Common myeloid progenitor, CD34-positive (primary cell): ENCODE measurements around the gene DPM2.

Experiments
- CTCF ChIA-PET: fragments of 350-600 bp; sonication (Branson Sonifier 250); formaldehyde crosslinking; loops from one replicate; lab custom pipeline; 2021; ENCODE audit warnings: antibody characterized with exemption; lab: Charles Lee
- POLR2A ChIA-PET: fragments of 350-600 bp; sonication (Branson Sonifier 250); formaldehyde crosslinking; loops from one replicate; lab custom pipeline; 2021; ENCODE audit warnings: antibody characterized with exemption; lab: Charles Lee
- DNase-seq, 3 donors: peaks; one replicate each; pipeline versions ENCODE4 v3.0.0 to v3.0.0-alpha.2; 2013
- H3K27ac ChIP-seq, 2 experiments: 1 replicate in 1 of 2; 2 replicates in 1 of 2; pipeline ENCODE4 v1.7.0; 2013; ENCODE audit warnings: inconsistent platforms in 2 of 2, low read length in 2 of 2, mild to moderate bottlenecking in 2 of 2, low read depth in 1 of 2, moderate library complexity in 1 of 2; ENCODE audit not compliant: severe bottlenecking in 2 of 2, insufficient read depth in 1 of 2, poor library complexity in 1 of 2
- H3K27me3 ChIP-seq, 5 experiments: replicated peaks in 2 of 5; 1 replicate in 3 of 5; 2 replicates in 2 of 5; pipeline versions ENCODE4 v1.6.1 to v1.7.0; 2013; ENCODE audit warnings: low read length in 4 of 5, mild to moderate bottlenecking in 2 of 5, moderate library complexity in 2 of 5, inconsistent platforms in 1 of 5; ENCODE audit not compliant: insufficient read depth in 5 of 5, control insufficient read depth in 4 of 5
- H3K36me3 ChIP-seq, 4 experiments: 1 replicate in 2 of 4; 2 replicates in 2 of 4; pipeline versions ENCODE4 v1.6.1 to v1.7.0; 2013; ENCODE audit warnings: low read length in 3 of 4, control low read depth in 1 of 4, mild to moderate bottlenecking in 1 of 4; ENCODE audit not compliant: control insufficient read depth in 4 of 4, insufficient read depth in 4 of 4
- H3K4me1 ChIP-seq, 4 experiments: 1 replicate in 3 of 4; 2 replicates in 1 of 4; pipeline versions ENCODE4 v1.6.1 to v1.7.1; 2013; ENCODE audit warnings: low read length in 3 of 4, mild to moderate bottlenecking in 3 of 4, control low read depth in 1 of 4, inconsistent platforms in 1 of 4, moderate library complexity in 1 of 4; ENCODE audit not compliant: control insufficient read depth in 4 of 4, insufficient read depth in 4 of 4; ENCODE audit errors: control extremely low read depth in 1 of 4
- H3K4me3 ChIP-seq, 7 experiments: 1 replicate in 4 of 7; 2 replicates in 3 of 7; pipeline versions ENCODE4 v1.5.1 to v1.7.0; 2013; ENCODE audit warnings: mild to moderate bottlenecking in 7 of 7, low read length in 6 of 7, moderate library complexity in 6 of 7, inconsistent platforms in 2 of 7, low read depth in 2 of 7, control low read depth in 1 of 7; ENCODE audit not compliant: insufficient read depth in 4 of 7, control insufficient read depth in 1 of 7; ENCODE audit errors: extremely low read depth in 1 of 7
- H3K9me3 ChIP-seq, 5 experiments: 1 replicate in 4 of 5; 2 replicates in 1 of 5; pipeline versions ENCODE4 v1.6.1 to v1.7.1; 2013; ENCODE audit warnings: low read length in 4 of 5, mild to moderate bottlenecking in 2 of 5, inconsistent platforms in 1 of 5, low read depth in 1 of 5, moderate library complexity in 1 of 5; ENCODE audit not compliant: control insufficient read depth in 4 of 5, insufficient read depth in 2 of 5; ENCODE audit errors: control extremely low read depth in 1 of 5
- WGBS: methylation state at CpG from one replicate; pipeline ENCODE4 v1.1.5; 2013; ENCODE audit not compliant: insufficient coverage; 5-methylcytosine and 5-hydroxymethylcytosine counted together

Gene DPM2

GRCh38 chr9:127968042-127968441 is 30.4 kb upstream of the DPM2 start:
- H3K27ac ChIP-seq = no peak overlapping the region
- CTCF ChIA-PET = interaction anchor here (1.0 to 1.4 kb wide), 3 partner anchors 9 to 67 kb away, joined by 3 to 6 read pairs (median 4); no protein-coding TSS in a partner anchor
- POLR2A ChIA-PET = no interaction called here
- H3K36me3 ChIP-seq = no peaks in the 10 kb centered on the region
- H3K4me3 ChIP-seq = no peak overlapping the region
- H3K9me3 ChIP-seq = no peaks in the 10 kb centered on the region
- peaks cover 0 to 69% (median 59%) of the 10 kb centered on the region in 4 experiments for H3K4me1 ChIP-seq
- 91% methylated on average over 1 of the region's 3 CpGs for WGBS
- DNase-seq = peak; percentile 48 to 67 (median 60)
- no peaks in the 10 kb centered on the region for H3K27me3 ChIP-seq

GRCh38 chr9:127967151-127967809 is 29.6 kb upstream of the DPM2 start:
- H3K9me3 ChIP-seq = no peaks in the 10 kb centered on the region
- no peak overlapping the region for H3K27ac ChIP-seq
- WGBS = 65% methylated on average over 8 of the region's 9 CpGs
- POLR2A ChIA-PET = no interaction called here
- H3K36me3 ChIP-seq = no peaks in the 10 kb centered on the region
- DNase-seq = peak in 2 of 3 donors; percentile 35 to 42
- H3K4me1 ChIP-seq = peaks cover 0 to 66% (median 56%) of the 10 kb centered on the region in 4 experiments
- H3K27me3 ChIP-seq = no peaks in the 10 kb centered on the region
- peak overlapping the region in 1 of 7 experiments; percentile 20 for H3K4me3 ChIP-seq
- CTCF ChIA-PET = interaction anchor here (1.0 to 1.4 kb wide), 4 partner anchors 10 to 68 kb away, joined by 3 to 6 read pairs (median 4); no protein-coding TSS in a partner anchor

- H3K4me1 ChIP-seq = peaks cover 0 to 60% (median 49%) of the 10 kb centered on the region in 4 experiments
- H3K27ac ChIP-seq = no peak overlapping the region
- WGBS = 27% methylated on average over 6 of the region's 8 CpGs
- CTCF ChIA-PET = interaction anchor here (0.6 to 1.1 kb wide), 5 partner anchors 8 to 68 kb away, joined by 3 to 5 read pairs (median 3); no protein-coding TSS in a partner anchor
- H3K4me3 ChIP-seq = peak overlapping the region in 3 of 7 experiments; percentile 8 to 20 (median 11)
- no peaks in the 10 kb centered on the region for H3K9me3 ChIP-seq
- no peaks in the 10 kb centered on the region for H3K27me3 ChIP-seq
- peak in 2 of 3 donors; percentile 63 to 70 for DNase-seq
- POLR2A ChIA-PET = interaction anchor here (0.6 kb wide), 1 partner anchor 31 kb away, joined by 8 read pairs; no protein-coding TSS in a partner anchor
- H3K36me3 ChIP-seq = peaks cover 0 to 2% (median 0%) of the 10 kb centered on the region in 4 experiments
Observed at GRCh38 chr9:127966416-127967150, 28.9 kb upstream of the DPM2 start.

- 100% methylated on average over 3 of the region's 6 CpGs for WGBS
- DNase-seq = no peak
- Histone ChIP-seq H3K9me3 (no peaks in the 10 kb centered on the region), H3K4me3 (peak overlapping the region in 2 of 7 experiments; percentile 30 to 39), H3K36me3 (peaks cover 0 to 2% (median 0%) of the 10 kb centered on the region in 4 experiments), H3K4me1 (peaks cover 0 to 53% (median 44%) of the 10 kb centered on the region in 4 experiments), H3K27me3 (no peaks in the 10 kb centered on the region), H3K27ac (peak overlapping the region in 1 of 2 experiments; percentile 39)
- ChIA-PET POLR2A (interaction anchor here (0.6 kb wide), 1 partner anchor 31 kb away, joined by 8 read pairs; no protein-coding TSS in a partner anchor), CTCF (interaction anchor here (0.7 to 1.2 kb wide), 4 partner anchors 9 to 69 kb away, joined by 3 to 5 read pairs (median 4); no protein-coding TSS in a partner anchor)
Observed at GRCh38 chr9:127965953-127966352, 28.3 kb upstream of the DPM2 start.

GRCh38 chr9:127963359-127964064 is 25.9 kb upstream of the DPM2 start:
- DNase-seq = no peak
- Histone ChIP-seq H3K4me1 (peaks cover 0 to 36% (median 34%) of the 10 kb centered on the region in 4 experiments), H3K27ac (no peak overlapping the region), H3K9me3 (no peaks in the 10 kb centered on the region), H3K36me3 (peaks cover 0 to 2% (median 0%) of the 10 kb centered on the region in 4 experiments), H3K27me3 (no peaks in the 10 kb centered on the region), H3K4me3 (no peak overlapping the region)
- POLR2A ChIA-PET = no interaction called here
- CTCF ChIA-PET = interaction anchor here (1.1 to 1.5 kb wide), 3 partner anchors 21 to 72 kb away, joined by 4 to 5 read pairs (median 4); no protein-coding TSS in a partner anchor
- WGBS = 89% methylated on average over 13 of the region's 19 CpGs

- no peaks in the 10 kb centered on the region for H3K9me3 ChIP-seq
- no peak overlapping the region for H3K27ac ChIP-seq
- peaks cover 0 to 31% (median 29%) of the 10 kb centered on the region in 4 experiments for H3K4me1 ChIP-seq
Observed at GRCh38 chr9:127963041-127963358, 25.3 kb upstream of the DPM2 start.

More at GRCh38 chr9:127963041-127963358, 25.3 kb upstream of the DPM2 start:
- H3K27me3 ChIP-seq = no peaks in the 10 kb centered on the region
- no peak for DNase-seq
- ChIA-PET POLR2A (no interaction called here), CTCF (interaction anchor here (1.1 to 1.5 kb wide), 3 partner anchors 20 to 72 kb away, joined by 4 to 5 read pairs (median 4); no protein-coding TSS in a partner anchor)
- WGBS = 93% methylated on average over 3 of the region's 3 CpGs
- H3K36me3 ChIP-seq = peaks cover 0 to 2% (median 0%) of the 10 kb centered on the region in 4 experiments
- H3K4me3 ChIP-seq = no peak overlapping the region
